Measurements from ENCODE around the gene SNX32. TPM values are rescaled to one million over a fixed set of nuclear protein-coding genes. Genes with fewer than 3 reads are reported as not detected.

Gene SNX32
- polyA plus RNA-seq, 4 donors = 1.4 to 3.5 (median 2.6) TPM

- DNase-seq (ENCODE audit: low read depth in 4 of 4, low spot score in 3 of 4) = no peak
These were observed 36.8 kb upstream of the SNX32 start for GRCh38 chr11:65796726-65797601.

GRCh38 chr11:65797711-65798110 is 36.1 kb upstream of the SNX32 start:
- DNase-seq (ENCODE audit: low read depth in 4 of 4, low spot score in 3 of 4) = no peak

GRCh38 chr11:65798882-65799281 is 34.9 kb upstream of the SNX32 start:
- DNase-seq (ENCODE audit: low read depth in 4 of 4, low spot score in 3 of 4) = no peak

- no peak for DNase-seq (ENCODE audit: low read depth in 4 of 4, low spot score in 3 of 4)
These were observed 32.4 kb upstream of the SNX32 start for GRCh38 chr11:65801153-65801987.

- DNase-seq (ENCODE audit: low read depth in 4 of 4, low spot score in 3 of 4) = no peak
These were observed 30.9 kb upstream of the SNX32 start for GRCh38 chr11:65802841-65803240.

- no peak for DNase-seq (ENCODE audit: low read depth in 4 of 4, low spot score in 3 of 4)
These were observed 29.8 kb upstream of the SNX32 start for GRCh38 chr11:65803797-65804492.

- no peak for DNase-seq (ENCODE audit: low read depth in 4 of 4, low spot score in 3 of 4)
These were observed 26.8 kb upstream of the SNX32 start for GRCh38 chr11:65806979-65807378.

- no peak for DNase-seq (ENCODE audit: low read depth in 4 of 4, low spot score in 3 of 4)
These were observed 24.9 kb upstream of the SNX32 start for GRCh38 chr11:65808744-65809341.

- DNase-seq (ENCODE audit: low read depth in 4 of 4, low spot score in 3 of 4) = no peak
These were observed 24.3 kb upstream of the SNX32 start for GRCh38 chr11:65809496-65809895.

GRCh38 chr11:65810046-65810868 is 23.5 kb upstream of the SNX32 start:
- DNase-seq (ENCODE audit: low read depth in 4 of 4, low spot score in 3 of 4) = no peak

GRCh38 chr11:65811764-65812475 is 21.8 kb upstream of the SNX32 start:
- DNase-seq (ENCODE audit: low read depth in 4 of 4, low spot score in 3 of 4) = no peak

- DNase-seq (ENCODE audit: low read depth in 4 of 4, low spot score in 3 of 4) = no peak
These were observed 19.4 kb upstream of the SNX32 start for GRCh38 chr11:65814131-65814985.

- DNase-seq (ENCODE audit: low read depth in 4 of 4, low spot score in 3 of 4) = no peak
These were observed 18.7 kb upstream of the SNX32 start for GRCh38 chr11:65814986-65815565.

- no peak for DNase-seq (ENCODE audit: low read depth in 4 of 4, low spot score in 3 of 4)
These were observed 17.1 kb upstream of the SNX32 start for GRCh38 chr11:65816696-65817095.

- DNase-seq (ENCODE audit: low read depth in 4 of 4, low spot score in 3 of 4) = peak in 1 of 4 donors; percentile 25
These were observed 16.4 kb upstream of the SNX32 start for GRCh38 chr11:65817312-65817834.

- DNase-seq (ENCODE audit: low read depth in 4 of 4, low spot score in 3 of 4) = peak; percentile 75 to 88 (median 84)
These were observed 15.7 kb upstream of the SNX32 start for GRCh38 chr11:65817835-65818680.

GRCh38 chr11:65821107-65821506 is 12.7 kb upstream of the SNX32 start:
- DNase-seq (ENCODE audit: low read depth in 4 of 4, low spot score in 3 of 4) = peak in 1 of 4 donors; percentile 22
